ENCODE measurements around the gene ZNF473.

DNA sequence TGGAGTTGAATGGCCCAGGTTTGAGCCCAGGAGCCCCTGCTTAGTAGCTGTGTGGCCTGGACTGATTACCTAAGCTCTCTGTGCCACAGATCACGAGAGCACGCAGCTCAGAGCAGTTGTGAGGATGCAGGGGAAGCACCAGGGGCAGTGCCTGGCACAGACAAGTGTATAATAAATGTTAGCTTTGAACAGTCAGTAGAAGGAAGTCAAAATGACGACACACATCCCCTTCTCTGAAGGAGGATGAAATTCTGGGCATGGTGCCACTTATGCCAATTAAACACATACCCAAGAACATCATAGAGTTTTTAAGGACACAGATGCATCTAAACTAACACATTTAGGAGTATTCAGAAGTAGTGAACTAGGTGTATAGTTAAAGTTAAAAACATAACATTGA is 39.9 kb upstream of the ZNF473 start:
- TF ChIP-seq CTCF (optimal IDR thresholded peaks at IDR 0.05 in 1 of 3, IDR thresholded peaks at IDR 0.05 in 1 of 3, conservative IDR thresholded peaks at IDR 0.05 in 1 of 3; ENCODE audit: extremely low read depth in 1 of 3, insufficient read depth in 2 of 3, low read length in 3 of 3) (no peak), EZH2 (IDR thresholded peaks at IDR 0.05; ENCODE audit: low read length) (no peak)

Measured in keratinocyte (primary cell).